Measurements from ENCODE around the gene LAT. TPM values are rescaled to one million over a fixed set of nuclear protein-coding genes. Genes with fewer than 3 reads are reported as not detected.
"Not testable (repeated sequence)": the region's sequence is repeated elsewhere in the genome, so short reads cannot be mapped to it uniquely, and the experiment has no call there.

Gene LAT
- total and polyA plus RNA-seq, 8 donors: 1.3 to 26.8 (median 7.3) TPM; not detected in 1

- no peak overlapping the region for H3K4me3 ChIP-seq
- no peaks in the 10 kb centered on the region for H3K4me1 ChIP-seq
- DNase-seq: no peak
- peaks cover 0 to 7% (median 3%) of the 10 kb centered on the region in 4 donors for H3K9me3 ChIP-seq
- peaks cover 14 to 41% (median 40%) of the 10 kb centered on the region in 4 donors for H3K36me3 ChIP-seq
- TF ChIP-seq POLR2A (IDR thresholded peaks at IDR 0.05) (no peak), CTCF (IDR thresholded peaks at IDR 0.05) (no peak), EP300 (IDR thresholded peaks at IDR 0.05) (no peak), POLR2AphosphoS5 (IDR thresholded peaks at IDR 0.05) (no peak)
- no peak overlapping the region for H3K27ac ChIP-seq
- H3K27me3 ChIP-seq: no peaks in the 10 kb centered on the region
- intact Hi-C loops (cut with DNase I; ENCODE audit: low total_unique reads): no loop called here
- WGBS, 5 donors: 65 to 72% (median 69%) methylated on average over 7 to 8 of the region's 8 CpGs
These were observed 6.8 kb downstream of the LAT start for GRCh38 chr16:28991687-28992086.

- H3K27me3 ChIP-seq: no peaks in the 10 kb centered on the region
- H3K4me1 ChIP-seq: no peaks in the 10 kb centered on the region
- WGBS, 5 donors: 88 to 94% (median 93%) methylated on average over 10 of the region's 10 CpGs
- no peak for DNase-seq
- intact Hi-C loops (cut with DNase I; ENCODE audit: low total_unique reads): no loop called here
- H3K4me3 ChIP-seq: no peak overlapping the region
- no peak overlapping the region for H3K27ac ChIP-seq
- H3K36me3 ChIP-seq: peaks cover 7 to 33% (median 32%) of the 10 kb centered on the region in 4 donors
- no peaks in the 10 kb centered on the region for H3K9me3 ChIP-seq
- TF ChIP-seq POLR2A (IDR thresholded peaks at IDR 0.05) (no peak), CTCF (IDR thresholded peaks at IDR 0.05) (no peak), EP300 (IDR thresholded peaks at IDR 0.05) (no peak)
These were observed 7.6 kb downstream of the LAT start for GRCh38 chr16:28992496-28992895.

GRCh38 chr16:28998837-28999236 lies 14.0 kb downstream of the LAT start:
- Histone ChIP-seq H3K4me3 (no peak overlapping the region), H3K9me3 (no peaks in the 10 kb centered on the region), H3K36me3 (no peaks in the 10 kb centered on the region), H3K4me1 (no peaks in the 10 kb centered on the region), H3K27me3 (no peaks in the 10 kb centered on the region), H3K27ac (no peak overlapping the region)
- TF ChIP-seq POLR2AphosphoS5 (IDR thresholded peaks at IDR 0.05) (no peak), EP300 (IDR thresholded peaks at IDR 0.05) (no peak)
- intact Hi-C loops (cut with DNase I; ENCODE audit: low total_unique reads): no loop called here
- DNase-seq: no peak
- 67 to 90% (median 79%) methylated on average over 3 of the region's 3 CpGs for WGBS, 5 donors

GRCh38 chr16:28999577-28999976 lies 14.7 kb downstream of the LAT start:
- H3K9me3 ChIP-seq: no peaks in the 10 kb centered on the region
- H3K4me3 ChIP-seq: no peak overlapping the region
- no peaks in the 10 kb centered on the region for H3K36me3 ChIP-seq
- no peak overlapping the region for H3K27ac ChIP-seq
- no peak for DNase-seq
- intact Hi-C loops (cut with DNase I; ENCODE audit: low total_unique reads): no loop called here
- WGBS, 5 donors: 65 to 76% (median 72%) methylated on average over 4 of the region's 4 CpGs
- no peaks in the 10 kb centered on the region for H3K27me3 ChIP-seq
- no peaks in the 10 kb centered on the region for H3K4me1 ChIP-seq
- no peak for TF ChIP-seq CTCF (IDR thresholded peaks at IDR 0.05)
- no peak for TF ChIP-seq POLR2A (IDR thresholded peaks at IDR 0.05)
- TF ChIP-seq POLR2AphosphoS5 (IDR thresholded peaks at IDR 0.05): no peak
- no peak for TF ChIP-seq EP300 (IDR thresholded peaks at IDR 0.05)

GRCh38 chr16:29000019-29000418 lies 15.2 kb downstream of the LAT start:
- intact Hi-C loops (cut with DNase I; ENCODE audit: low total_unique reads): no loop called here
- Histone ChIP-seq H3K27me3 (no peaks in the 10 kb centered on the region), H3K27ac (no peak overlapping the region), H3K9me3 (no peaks in the 10 kb centered on the region), H3K4me1 (no peaks in the 10 kb centered on the region), H3K4me3 (no peak overlapping the region), H3K36me3 (no peaks in the 10 kb centered on the region)
- DNase-seq: no peak
- 81 to 86% (median 85%) methylated on average over 2 of the region's 2 CpGs for WGBS, 5 donors
- TF ChIP-seq CTCF (IDR thresholded peaks at IDR 0.05) (no peak), EP300 (IDR thresholded peaks at IDR 0.05) (no peak)

- H3K9me3 ChIP-seq; H3K27me3 ChIP-seq; DNase-seq; intact Hi-C loops (cut with DNase I; ENCODE audit: low total_unique reads); H3K4me1 ChIP-seq; H3K36me3 ChIP-seq; H3K4me3 ChIP-seq; H3K27ac ChIP-seq: not testable (repeated sequence)
- 69 to 79% (median 70%) methylated on average over 9 of the region's 9 CpGs for WGBS, 5 donors
These were observed 19.8 kb downstream of the LAT start for GRCh38 chr16:29004496-29005139.

Data from stomach (tissue), 9 donors.